GM21447 (cell line): ENCODE measurements around the gene ZSCAN21.

ENCODE experiments used
- ATAC-seq: cut with Tn5 transposase; IDR thresholded peaks from one replicate; pipeline ENCODE4 v1.9.1; 2021; ENCODE audit not compliant: unreplicated experiment

Gene ZSCAN21

GRCh38 chr7:100074841-100075240 is 25.3 kb downstream of the ZSCAN21 start:
- ATAC-seq: no peak

DNA sequence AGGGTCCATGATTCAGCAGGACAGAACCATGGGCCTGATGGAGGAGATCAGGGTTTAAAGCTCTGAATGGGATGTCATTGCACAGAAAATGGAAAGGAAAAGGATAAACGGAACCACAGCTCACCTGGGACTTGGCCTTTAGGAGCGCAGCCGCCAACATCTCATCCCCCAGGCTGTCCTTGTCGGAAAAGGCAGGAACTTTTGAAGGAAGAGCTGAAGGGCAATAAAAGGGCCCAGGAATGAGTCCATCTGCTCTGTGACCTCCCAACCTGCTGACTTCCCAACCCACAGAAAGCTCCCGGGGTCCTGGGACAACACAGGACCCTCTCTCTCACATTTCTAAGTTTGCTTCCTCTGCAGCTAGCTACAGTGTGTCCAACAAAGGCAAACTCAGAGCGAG is 25.8 kb downstream of the ZSCAN21 start:
- no peak for ATAC-seq

GRCh38 chr7:100077205-100077604 is 27.6 kb downstream of the ZSCAN21 start:
- ATAC-seq: no peak

- no peak for ATAC-seq
Measured at GRCh38 chr7:100079024-100079560, 29.5 kb downstream of the ZSCAN21 start.

GRCh38 chr7:100080907-100081534 is 31.4 kb downstream of the ZSCAN21 start:
- peak; percentile 10 for ATAC-seq

- peak; percentile 86 for ATAC-seq
Measured at GRCh38 chr7:100081535-100082102, 32.0 kb downstream of the ZSCAN21 start, which contains the start of gene ZNF3. Gene ZNF3, minus strand, starts transcription at chr7:100081723. Its CDS starts 4,366 bp downstream, at chr7:100077357.

GRCh38 chr7:100082978-100083377 is 33.4 kb downstream of the ZSCAN21 start:
- no peak for ATAC-seq

DNA sequence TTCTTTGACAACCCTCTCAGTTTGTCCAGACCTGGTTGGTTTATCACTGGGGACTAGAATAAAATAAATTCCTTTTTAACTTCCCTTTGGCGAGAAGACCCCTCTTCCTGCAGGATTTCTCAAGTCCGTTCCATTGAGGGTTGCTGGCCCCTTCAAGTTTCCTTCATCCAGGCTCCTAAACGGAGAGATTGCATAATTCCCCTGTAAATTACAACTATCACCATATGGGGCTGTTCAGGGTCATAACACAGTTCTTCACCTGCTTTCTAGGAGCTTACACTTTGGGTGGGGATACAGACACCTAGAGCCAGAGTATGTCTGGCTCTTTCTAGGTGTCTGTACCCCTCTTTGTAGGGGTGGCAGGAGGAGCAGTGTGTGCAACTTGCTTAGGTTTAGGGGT is 35.9 kb downstream of the ZSCAN21 start:
- no peak for ATAC-seq

GRCh38 chr7:100087055-100087750 is 37.6 kb downstream of the ZSCAN21 start:
- ATAC-seq: no peak

- ATAC-seq: no peak
Measured at GRCh38 chr7:100088095-100088620, 38.6 kb downstream of the ZSCAN21 start.

- ATAC-seq: peak; percentile 52
Measured at GRCh38 chr7:100088621-100089457, 39.3 kb downstream of the ZSCAN21 start, which contains the start of gene COPS6. Gene COPS6, plus strand, starts transcription at chr7:100088969. Its CDS starts 22 bp downstream, at chr7:100088991.

- no peak for ATAC-seq
Measured at GRCh38 chr7:100089458-100090196, 40.1 kb downstream of the ZSCAN21 start.

- no peak for ATAC-seq
Measured at GRCh38 chr7:100090527-100091410, 41.2 kb downstream of the ZSCAN21 start.

DNA sequence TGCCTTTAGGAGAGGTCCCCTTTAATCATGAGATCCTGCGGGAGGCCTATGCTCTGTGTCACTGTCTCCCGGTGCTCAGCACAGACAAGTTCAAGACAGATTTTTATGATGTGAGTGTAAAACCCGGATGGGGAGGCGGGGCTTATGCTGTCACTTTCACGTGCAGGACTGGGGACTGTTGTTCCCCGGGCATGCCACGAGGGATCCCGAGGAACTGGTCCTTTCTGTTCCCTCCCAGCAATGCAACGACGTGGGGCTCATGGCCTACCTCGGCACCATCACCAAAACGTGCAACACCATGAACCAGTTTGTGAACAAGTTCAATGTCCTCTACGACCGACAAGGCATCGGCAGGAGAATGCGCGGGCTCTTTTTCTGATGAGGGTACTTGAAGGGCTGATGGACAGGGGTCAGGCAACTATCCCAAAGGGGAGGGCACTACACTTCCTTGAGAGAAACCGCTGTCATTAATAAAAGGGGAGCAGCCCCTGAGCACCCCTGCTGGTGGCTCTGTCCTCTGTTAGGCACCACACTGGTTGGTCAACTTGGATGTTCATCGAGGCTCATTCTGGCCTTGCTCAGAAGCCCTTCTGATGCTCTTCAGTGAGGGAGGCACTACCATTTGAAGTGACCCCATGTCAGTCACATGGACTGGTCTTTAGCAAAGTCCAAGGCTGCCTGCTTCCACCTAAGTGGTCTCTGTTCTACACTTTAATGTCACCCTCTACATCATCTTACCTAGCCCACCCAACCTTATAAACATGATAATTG is 42.0 kb downstream of the ZSCAN21 start:
- ATAC-seq: no peak

- no peak for ATAC-seq
Measured at GRCh38 chr7:100093054-100093453, 43.5 kb downstream of the ZSCAN21 start.

DNA sequence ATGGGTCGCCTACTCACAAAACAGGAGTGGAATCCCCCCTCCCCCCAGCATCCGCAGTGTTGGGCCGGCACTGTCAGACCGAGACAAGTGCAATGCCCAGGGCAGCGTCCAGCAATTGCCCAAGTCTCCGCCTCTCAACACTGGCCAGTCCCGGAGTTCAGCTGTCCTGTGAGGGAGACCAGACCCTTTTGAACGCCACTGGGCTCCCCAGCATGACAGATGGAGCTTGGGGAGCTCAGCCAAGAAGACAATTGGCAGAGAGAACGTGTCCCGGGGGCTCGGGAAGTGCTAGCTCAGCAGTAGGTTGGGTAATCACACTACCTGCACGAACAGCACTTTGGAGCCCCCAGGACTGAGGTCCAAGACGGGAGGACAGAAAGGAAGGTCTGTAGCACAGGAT is 43.9 kb downstream of the ZSCAN21 start:
- no peak for ATAC-seq

DNA sequence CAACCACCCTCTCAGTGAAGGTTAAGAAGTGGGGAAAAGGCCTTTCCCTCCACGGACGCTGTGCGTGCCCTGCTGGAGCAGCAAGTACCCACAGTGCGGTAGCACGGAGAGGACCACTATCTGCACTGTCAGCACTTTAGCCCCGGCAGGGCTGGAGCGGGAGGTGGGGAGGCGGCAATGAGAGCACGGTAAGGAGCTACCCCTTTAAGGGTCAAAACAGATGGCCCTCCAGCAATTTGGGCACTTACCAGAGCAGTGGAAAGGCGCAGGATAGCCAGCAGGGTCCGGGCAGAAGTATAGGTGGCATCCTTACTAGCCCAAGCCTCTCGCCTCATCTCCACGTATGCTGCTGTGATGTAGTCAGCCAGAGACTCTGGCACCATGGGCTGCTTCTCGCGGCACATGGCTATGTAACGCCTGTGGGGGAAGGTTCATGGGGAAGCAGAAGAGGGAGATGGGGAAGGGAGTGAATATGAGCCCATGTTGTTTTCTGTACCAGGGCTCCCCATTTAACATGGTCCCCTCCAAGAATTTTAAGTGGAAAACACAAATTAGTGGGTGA is 44.4 kb downstream of the ZSCAN21 start:
- ATAC-seq: no peak

DNA sequence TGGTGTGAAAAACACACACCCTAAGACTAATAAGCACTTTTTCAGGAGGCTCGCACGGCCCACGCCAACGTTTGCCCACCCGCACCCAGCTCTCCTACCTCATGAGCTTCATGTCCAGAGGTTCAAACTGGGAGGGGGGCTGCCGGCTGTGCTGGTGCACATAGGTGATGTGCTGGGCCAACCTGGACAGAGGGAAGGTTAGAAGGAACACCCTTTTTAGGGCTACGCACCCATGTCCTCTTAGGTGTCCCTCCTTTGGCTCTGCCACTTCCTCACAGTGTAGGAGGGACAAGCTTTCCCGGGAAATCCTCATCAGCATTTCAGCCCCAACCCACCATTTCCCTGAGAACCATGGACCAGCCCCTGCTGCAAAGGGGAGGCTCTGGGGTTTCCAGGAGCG is 45.7 kb downstream of the ZSCAN21 start:
- ATAC-seq: no peak
